Measurements from ENCODE around the gene ODAD2. TPM values are rescaled to one million over a fixed set of nuclear protein-coding genes. Genes with fewer than 3 reads are reported as not detected.
A peak's percentile ranks its signal among the peaks of the same experiment; 100 is the strongest.
"Not testable (repeated sequence)": the region's sequence is repeated elsewhere in the genome, so short reads cannot be mapped to it uniquely, and the experiment has no call there.

Gene ODAD2
- total and polyA plus RNA-seq, 5 donors from 2014 or later = not detected

DNA sequence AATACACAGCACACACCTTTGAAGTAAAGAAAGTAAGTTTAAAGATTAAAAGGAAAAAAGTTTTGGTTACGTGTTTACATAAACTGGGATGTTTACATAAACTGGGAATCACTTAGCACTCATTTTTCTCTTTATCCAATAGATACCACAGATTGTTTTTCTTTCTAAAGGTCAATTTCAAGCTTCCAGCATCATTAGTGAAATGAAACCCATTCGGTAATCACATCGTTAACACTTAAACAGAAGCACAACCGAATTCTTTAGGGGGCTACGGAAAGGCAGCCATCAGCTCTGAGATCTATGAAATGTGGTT, 1.1 kb downstream of the ODAD2 start:
- Histone ChIP-seq H3K9me3 (ENCODE audit: control insufficient read depth in 2 of 2, low read length in 2 of 2) (no peaks in the 10 kb centered on the region), H3K36me3 (ENCODE audit: control insufficient read depth, insufficient read depth, low read length) (no peaks in the 10 kb centered on the region), H3K27me3 (ENCODE audit: control insufficient read depth, insufficient read depth, low read length) (peaks cover 15% of the 10 kb centered on the region), H3K4me1 (ENCODE audit: control insufficient read depth, insufficient read depth, low read length, poor library complexity, severe bottlenecking) (peaks cover 4% of the 10 kb centered on the region), H3K27ac (ENCODE audit: insufficient read depth, low read length, poor library complexity, severe bottlenecking) (no peak overlapping the region), H3K4me3 (ENCODE audit: low read depth, low read length) (no peak overlapping the region)
- H3K27me3 Mint-ChIP-seq = peaks cover 60% of the 10 kb centered on the region
- peaks cover 0 to 13% (median 9%) of the 10 kb centered on the region in 4 donors for H3K4me1 Mint-ChIP-seq
- ATAC-seq (ENCODE audit: low read depth in 2 of 2) (no peak), DNase-seq (no peak)
- peaks cover 0 to 3% (median 0%) of the 10 kb centered on the region in 7 donors for H3K9me3 Mint-ChIP-seq
- no peaks in the 10 kb centered on the region for H3K36me3 Mint-ChIP-seq
- H3K27ac Mint-ChIP-seq = no peak overlapping the region
- peak overlapping the region in 3 of 4 donors; percentile 66 to 92 (median 82) for H3K4me3 Mint-ChIP-seq

DNA sequence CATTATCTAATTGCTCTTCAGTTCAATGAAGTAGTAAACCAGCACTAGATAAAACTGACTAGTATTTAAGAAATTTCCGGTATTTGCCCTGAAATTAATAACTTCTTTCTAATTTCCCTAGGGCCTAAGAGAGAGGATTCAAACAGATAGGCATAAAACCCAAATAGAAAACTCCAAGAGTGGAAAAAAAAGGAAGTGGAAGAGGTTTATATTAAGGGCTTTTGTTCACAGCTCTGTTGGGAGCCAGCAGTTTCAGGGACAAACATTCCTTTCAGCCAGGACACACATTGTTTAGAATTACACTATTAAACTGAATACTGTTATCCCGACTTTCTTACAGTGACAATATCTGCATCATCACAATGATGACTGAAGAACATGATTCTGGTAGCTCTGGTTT, 3.6 kb downstream of the ODAD2 start:
- no peak overlapping the region for H3K4me3 ChIP-seq (ENCODE audit: low read depth, low read length)
- Mint-ChIP-seq H3K4me3 (peak overlapping the region in 1 of 4 donors; percentile 93), H3K9me3 (no peaks in the 10 kb centered on the region), H3K27ac (no peak overlapping the region), H3K27me3 (peaks cover 58% of the 10 kb centered on the region), H3K36me3 (no peaks in the 10 kb centered on the region), H3K4me1 (peaks cover 0 to 13% (median 9%) of the 10 kb centered on the region in 4 donors)
- DNase-seq (no peak), ATAC-seq (ENCODE audit: low read depth in 2 of 2) (no peak)
- no peaks in the 10 kb centered on the region for H3K36me3 ChIP-seq (ENCODE audit: control insufficient read depth, insufficient read depth, low read length)
- no peaks in the 10 kb centered on the region for H3K9me3 ChIP-seq (ENCODE audit: control insufficient read depth in 2 of 2, low read length in 2 of 2)
- H3K4me1 ChIP-seq (ENCODE audit: control insufficient read depth, insufficient read depth, low read length, poor library complexity, severe bottlenecking) = peaks cover 4% of the 10 kb centered on the region
- H3K27me3 ChIP-seq (ENCODE audit: control insufficient read depth, insufficient read depth, low read length) = peaks cover 13% of the 10 kb centered on the region
- no peak overlapping the region for H3K27ac ChIP-seq (ENCODE audit: insufficient read depth, low read length, poor library complexity, severe bottlenecking)

DNA sequence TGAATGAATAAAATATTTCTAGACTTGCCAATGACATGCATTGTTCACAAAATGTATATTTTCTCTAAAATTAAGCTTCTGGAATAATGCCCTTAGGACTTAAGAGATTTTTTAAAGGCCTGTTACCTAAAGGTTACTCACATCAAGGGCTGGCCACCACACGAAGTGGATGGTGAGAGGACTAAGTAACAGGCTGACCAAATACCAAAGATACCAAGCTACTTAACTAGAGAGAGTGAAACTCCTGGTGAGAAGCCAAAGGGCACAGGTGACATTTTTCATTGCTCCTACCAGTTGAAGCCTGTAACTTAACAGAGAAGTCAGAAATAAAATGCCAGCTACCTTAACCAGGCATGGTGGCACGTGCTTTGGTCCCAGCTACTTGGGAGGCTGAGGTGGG, 9.5 kb downstream of the ODAD2 start:
- not testable (repeated sequence) for H3K27me3 ChIP-seq (ENCODE audit: control insufficient read depth, insufficient read depth, low read length); H3K4me3 Mint-ChIP-seq; H3K36me3 ChIP-seq (ENCODE audit: control insufficient read depth, insufficient read depth, low read length); DNase-seq; ATAC-seq (ENCODE audit: low read depth in 2 of 2); H3K9me3 ChIP-seq (ENCODE audit: control insufficient read depth in 2 of 2, low read length in 2 of 2); H3K4me1 Mint-ChIP-seq; H3K4me1 ChIP-seq (ENCODE audit: control insufficient read depth, insufficient read depth, low read length, poor library complexity, severe bottlenecking); H3K9me3 Mint-ChIP-seq; H3K4me3 ChIP-seq (ENCODE audit: low read depth, low read length); H3K27ac ChIP-seq (ENCODE audit: insufficient read depth, low read length, poor library complexity, severe bottlenecking); H3K36me3 Mint-ChIP-seq; H3K27ac Mint-ChIP-seq
- peaks cover 28% of the 10 kb centered on the region for H3K27me3 Mint-ChIP-seq

DNA sequence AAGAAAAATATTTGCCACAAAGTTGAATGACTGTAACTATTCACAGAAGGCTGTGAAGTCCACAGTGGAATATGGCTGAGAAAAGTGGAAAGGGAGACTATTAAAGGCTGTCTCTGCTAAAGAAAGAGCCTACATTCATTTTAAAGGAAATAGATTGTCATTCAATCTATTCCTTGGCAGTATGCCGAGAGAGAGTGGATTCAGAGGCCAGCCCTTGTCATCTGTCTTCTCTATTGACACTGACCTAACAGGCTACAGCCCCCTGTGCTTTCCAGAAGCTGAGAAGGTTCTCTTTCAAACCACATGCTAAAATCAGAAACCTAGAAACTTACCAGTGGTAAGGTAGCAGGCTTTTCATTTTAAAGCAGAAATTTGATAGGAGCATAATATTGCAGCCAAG, 12.1 kb downstream of the ODAD2 start:
- DNase-seq = no peak
- Histone ChIP-seq H3K27ac (ENCODE audit: insufficient read depth, low read length, poor library complexity, severe bottlenecking) (no peak overlapping the region), H3K9me3 (ENCODE audit: control insufficient read depth in 2 of 2, low read length in 2 of 2) (no peaks in the 10 kb centered on the region), H3K4me3 (ENCODE audit: low read depth, low read length) (no peak overlapping the region), H3K27me3 (ENCODE audit: control insufficient read depth, insufficient read depth, low read length) (no peaks in the 10 kb centered on the region), H3K4me1 (ENCODE audit: control insufficient read depth, insufficient read depth, low read length, poor library complexity, severe bottlenecking) (no peaks in the 10 kb centered on the region), H3K36me3 (ENCODE audit: control insufficient read depth, insufficient read depth, low read length) (no peaks in the 10 kb centered on the region)
- Mint-ChIP-seq H3K27ac (no peak overlapping the region), H3K4me1 (no peaks in the 10 kb centered on the region), H3K36me3 (no peaks in the 10 kb centered on the region), H3K4me3 (no peak overlapping the region), H3K27me3 (peaks cover 22% of the 10 kb centered on the region), H3K9me3 (no peaks in the 10 kb centered on the region)
- ATAC-seq (ENCODE audit: low read depth in 2 of 2) = no peak

DNA sequence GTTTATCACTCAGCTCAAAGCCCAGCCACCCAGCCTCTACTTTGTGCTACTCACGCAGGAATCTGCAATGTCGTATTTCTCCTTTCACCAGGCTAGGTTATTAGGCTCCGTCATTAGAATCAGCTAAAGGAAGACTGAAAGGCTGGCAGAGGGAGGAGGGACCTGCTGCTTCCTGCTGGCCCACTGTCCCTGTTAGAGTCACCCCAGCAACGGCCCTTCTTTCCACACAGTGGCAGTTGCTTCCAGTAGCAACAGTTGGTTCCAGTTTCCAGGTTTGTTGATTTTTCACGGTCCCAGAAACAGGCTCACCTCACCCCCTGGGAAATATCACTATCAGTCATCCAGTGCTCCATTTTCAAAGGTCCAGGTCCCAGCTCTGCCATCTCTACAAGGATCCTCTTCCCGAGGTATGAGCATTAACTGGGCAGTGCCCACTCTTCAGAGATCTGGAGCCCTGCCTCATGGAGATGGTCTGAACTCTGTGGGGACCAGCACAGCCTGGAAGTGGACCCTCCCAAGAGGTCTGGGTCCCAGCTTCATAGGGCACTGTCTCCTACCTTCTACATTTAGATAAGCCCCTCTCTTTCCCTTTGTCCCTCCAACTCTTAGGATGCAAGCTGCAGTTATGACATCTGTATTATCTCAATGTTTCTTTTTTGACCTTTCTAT, 15.9 kb downstream of the ODAD2 start:
- DNase-seq (no peak), ATAC-seq (ENCODE audit: low read depth in 2 of 2) (peak in 1 of 2 donors; percentile 20)
- H3K27me3 ChIP-seq (ENCODE audit: control insufficient read depth, insufficient read depth, low read length) = no peaks in the 10 kb centered on the region
- Mint-ChIP-seq H3K4me1 (no peaks in the 10 kb centered on the region), H3K27me3 (peaks cover 11% of the 10 kb centered on the region), H3K4me3 (no peak overlapping the region), H3K36me3 (no peaks in the 10 kb centered on the region), H3K9me3 (peaks cover 0 to 3% (median 2%) of the 10 kb centered on the region in 7 donors), H3K27ac (no peak overlapping the region)
- no peaks in the 10 kb centered on the region for H3K4me1 ChIP-seq (ENCODE audit: control insufficient read depth, insufficient read depth, low read length, poor library complexity, severe bottlenecking)
- H3K9me3 ChIP-seq (ENCODE audit: control insufficient read depth in 2 of 2, low read length in 2 of 2) = no peaks in the 10 kb centered on the region
- H3K27ac ChIP-seq (ENCODE audit: insufficient read depth, low read length, poor library complexity, severe bottlenecking) = no peak overlapping the region
- H3K36me3 ChIP-seq (ENCODE audit: control insufficient read depth, insufficient read depth, low read length) = no peaks in the 10 kb centered on the region
- no peak overlapping the region for H3K4me3 ChIP-seq (ENCODE audit: low read depth, low read length)

DNA sequence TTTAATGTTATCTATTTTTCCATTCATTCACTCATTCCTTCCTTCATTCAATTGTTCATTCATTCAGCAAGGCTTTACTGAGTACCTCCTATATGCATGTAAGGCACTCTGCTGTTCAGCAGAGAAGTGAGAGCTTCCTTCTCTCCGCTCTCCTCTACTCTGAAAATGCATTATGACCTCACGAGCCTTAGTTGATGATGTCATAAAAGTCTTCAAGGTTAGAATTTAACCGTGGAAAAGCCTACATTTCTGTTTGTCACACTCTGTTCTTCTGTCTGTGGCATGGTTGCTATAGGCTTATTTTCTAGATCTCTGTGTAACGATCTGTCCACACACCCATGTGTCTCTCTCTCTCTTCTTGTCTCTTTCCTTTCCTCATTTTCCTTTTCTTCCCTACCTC, 17.1 kb downstream of the ODAD2 start:
- no peaks in the 10 kb centered on the region for H3K27me3 ChIP-seq (ENCODE audit: control insufficient read depth, insufficient read depth, low read length)
- Mint-ChIP-seq H3K27ac (no peak overlapping the region), H3K4me1 (no peaks in the 10 kb centered on the region), H3K4me3 (no peak overlapping the region), H3K27me3 (peaks cover 5% of the 10 kb centered on the region), H3K9me3 (peaks cover 0 to 4% (median 2%) of the 10 kb centered on the region in 7 donors), H3K36me3 (no peaks in the 10 kb centered on the region)
- no peaks in the 10 kb centered on the region for H3K4me1 ChIP-seq (ENCODE audit: control insufficient read depth, insufficient read depth, low read length, poor library complexity, severe bottlenecking)
- H3K4me3 ChIP-seq (ENCODE audit: low read depth, low read length) = no peak overlapping the region
- H3K9me3 ChIP-seq (ENCODE audit: control insufficient read depth in 2 of 2, low read length in 2 of 2) = no peaks in the 10 kb centered on the region
- ATAC-seq (ENCODE audit: low read depth in 2 of 2) (no peak), DNase-seq (no peak)
- no peak overlapping the region for H3K27ac ChIP-seq (ENCODE audit: insufficient read depth, low read length, poor library complexity, severe bottlenecking)
- no peaks in the 10 kb centered on the region for H3K36me3 ChIP-seq (ENCODE audit: control insufficient read depth, insufficient read depth, low read length)

DNA sequence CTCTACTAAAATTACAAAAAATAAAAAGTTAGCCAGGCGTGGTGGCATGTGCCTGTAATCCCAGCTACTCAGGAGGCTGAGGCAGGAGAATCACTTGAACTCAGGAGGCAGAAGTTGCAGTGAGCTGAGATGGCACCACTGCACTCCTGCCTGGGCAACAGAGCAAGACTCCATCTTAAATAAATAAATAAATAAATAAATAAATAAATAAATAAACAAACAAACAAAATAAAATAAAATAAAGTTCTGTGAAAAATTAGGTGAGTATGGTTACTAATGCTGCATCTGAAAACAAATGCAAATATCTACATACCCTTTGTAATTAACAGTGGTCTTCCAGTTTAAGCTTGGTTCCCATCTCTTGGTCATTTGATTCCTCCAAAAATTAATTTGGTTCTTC, 28.1 kb downstream of the ODAD2 start:
- not testable (repeated sequence) for H3K4me3 ChIP-seq (ENCODE audit: low read depth, low read length); H3K36me3 ChIP-seq (ENCODE audit: control insufficient read depth, insufficient read depth, low read length); H3K4me1 ChIP-seq (ENCODE audit: control insufficient read depth, insufficient read depth, low read length, poor library complexity, severe bottlenecking); H3K9me3 ChIP-seq (ENCODE audit: control insufficient read depth in 2 of 2, low read length in 2 of 2); ATAC-seq (ENCODE audit: low read depth in 2 of 2); H3K27ac ChIP-seq (ENCODE audit: insufficient read depth, low read length, poor library complexity, severe bottlenecking); H3K4me1 Mint-ChIP-seq; H3K9me3 Mint-ChIP-seq; DNase-seq; H3K36me3 Mint-ChIP-seq; H3K27me3 ChIP-seq (ENCODE audit: control insufficient read depth, insufficient read depth, low read length); H3K27me3 Mint-ChIP-seq; H3K27ac Mint-ChIP-seq; H3K4me3 Mint-ChIP-seq

DNA sequence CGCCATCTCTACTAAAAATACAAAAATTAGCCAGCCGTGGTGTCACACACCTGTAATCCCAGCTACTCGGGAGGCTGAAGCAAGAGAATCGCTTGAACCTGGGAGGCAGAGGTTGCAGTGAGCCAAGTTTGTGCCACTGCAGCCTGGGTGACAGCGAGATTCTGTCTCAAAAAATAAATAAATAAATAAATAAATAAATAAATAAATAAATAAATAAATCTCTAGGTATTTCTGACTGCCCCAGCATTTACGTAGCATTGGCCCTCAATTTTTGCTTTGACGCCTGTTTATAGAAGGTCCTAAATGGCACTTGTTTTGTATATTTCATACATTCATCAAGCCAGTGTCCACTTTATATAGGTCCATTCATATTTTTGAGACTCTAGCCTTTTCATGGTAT, 28.9 kb downstream of the ODAD2 start:
- H3K27me3 ChIP-seq (ENCODE audit: control insufficient read depth, insufficient read depth, low read length); H3K36me3 ChIP-seq (ENCODE audit: control insufficient read depth, insufficient read depth, low read length); H3K4me3 Mint-ChIP-seq; H3K4me3 ChIP-seq (ENCODE audit: low read depth, low read length); H3K36me3 Mint-ChIP-seq; H3K9me3 Mint-ChIP-seq; H3K9me3 ChIP-seq (ENCODE audit: control insufficient read depth in 2 of 2, low read length in 2 of 2); DNase-seq; H3K27ac ChIP-seq (ENCODE audit: insufficient read depth, low read length, poor library complexity, severe bottlenecking); H3K27me3 Mint-ChIP-seq; H3K4me1 Mint-ChIP-seq; H3K4me1 ChIP-seq (ENCODE audit: control insufficient read depth, insufficient read depth, low read length, poor library complexity, severe bottlenecking); ATAC-seq (ENCODE audit: low read depth in 2 of 2); H3K27ac Mint-ChIP-seq: not testable (repeated sequence)
